ENCODE results near the gene UBA6. TPM values are rescaled to one million over a fixed set of nuclear protein-coding genes. Genes with fewer than 3 reads are reported as not detected.

The UBA6 gene
- total RNA-seq, 1 experiment from 2014 or later, result 83.1 TPM

GRCh38 chr4:67566335-67566734 is 134.6 kb downstream of the UBA6 start:
- H3K4me3 Mint-ChIP-seq (ENCODE audit: unreplicated experiment), result no peak overlapping the region
- H3K4me1 Mint-ChIP-seq (ENCODE audit: insufficient read depth, unreplicated experiment), result no peaks in the 10 kb centered on the region
- no peaks in the 10 kb centered on the region for H3K9me3 Mint-ChIP-seq (ENCODE audit: unreplicated experiment)
- TF ChIP-seq CTCF (IDR thresholded peaks at IDR 0.05; ENCODE audit: unreplicated experiment), result no peak
- POLR2A ChIA-PET, result no interaction called here
- H3K27ac Mint-ChIP-seq (ENCODE audit: low read depth, unreplicated experiment), result no peak overlapping the region
- H3K36me3 Mint-ChIP-seq (ENCODE audit: insufficient read depth, unreplicated experiment), result peaks cover 4% of the 10 kb centered on the region
- BruUV-seq (replicated peaks), result no TSS peak
- H3K27me3 Mint-ChIP-seq (ENCODE audit: insufficient read depth, unreplicated experiment), result no peaks in the 10 kb centered on the region
- DNase-seq (ENCODE audit: unreplicated experiment), result no peak
- CTCF ChIA-PET, result interaction anchor here (1.0 kb wide), 2 partner anchors 10 to 20 kb away, joined by 3 to 7 read pairs; no protein-coding TSS in a partner anchor
- intact Hi-C loops (cut with micrococcal nuclease), result no loop called here

- no peak overlapping the region for H3K27ac Mint-ChIP-seq (ENCODE audit: low read depth, unreplicated experiment)
- intact Hi-C loops (cut with micrococcal nuclease), result no loop called here
- CTCF ChIA-PET, result interaction anchor here (1.0 kb wide), 1 partner anchor 19 kb away, joined by 7 read pairs; no protein-coding TSS in a partner anchor
Observed at GRCh38 chr4:67565284-67565683, 135.7 kb downstream of the UBA6 start.

More at GRCh38 chr4:67565284-67565683, 135.7 kb downstream of the UBA6 start:
- H3K27me3 Mint-ChIP-seq (ENCODE audit: insufficient read depth, unreplicated experiment), result no peaks in the 10 kb centered on the region
- DNase-seq (ENCODE audit: unreplicated experiment), result no peak
- H3K4me3 Mint-ChIP-seq (ENCODE audit: unreplicated experiment), result no peak overlapping the region
- H3K4me1 Mint-ChIP-seq (ENCODE audit: insufficient read depth, unreplicated experiment), result no peaks in the 10 kb centered on the region
- no TSS peak for BruUV-seq (replicated peaks)
- POLR2A ChIA-PET, result no interaction called here
- no peak for TF ChIP-seq CTCF (IDR thresholded peaks at IDR 0.05; ENCODE audit: unreplicated experiment)
- H3K9me3 Mint-ChIP-seq (ENCODE audit: unreplicated experiment), result no peaks in the 10 kb centered on the region
- H3K36me3 Mint-ChIP-seq (ENCODE audit: insufficient read depth, unreplicated experiment), result peaks cover 4% of the 10 kb centered on the region

Other genes starting within 250 kb of the UBA6 start
- 17.7 and 19.0 TPM in 2 replicates for gene CENPC, start 155.7 kb downstream of the UBA6 start, total RNA-seq (2022)
- gene STAP1, start 142.4 kb downstream of the UBA6 start, total RNA-seq (2022), result not detected in 2 replicates
- not detected in 2 replicates for gene GNRHR, start 53.2 kb upstream of the UBA6 start, total RNA-seq (2022)
- not detected in 2 replicates for gene TMPRSS11D, start 182.8 kb upstream of the UBA6 start, total RNA-seq (2022)